Mesenchymal stem cell (in vitro differentiated cells and primary cell): ENCODE measurements around the gene F13A1.

Source experiments
- DNase-seq: peaks from one replicate; pipeline ENCODE4 v3.0.0-alpha.2; 2013
- H2AFZ ChIP-seq: one replicate; pipeline ENCODE4 v1.6.1; 2013; ENCODE audit warnings: low read depth, mild to moderate bottlenecking, control low read depth, inconsistent platforms, low read length, moderate library complexity
- H2AK5ac ChIP-seq: 2 replicates; pipeline ENCODE4 v1.6.1; 2013; ENCODE audit warnings: low read length, moderate library complexity, mild to moderate bottlenecking, inconsistent platforms; ENCODE audit not compliant: severe bottlenecking
- H2BK120ac ChIP-seq: one replicate; pipeline ENCODE4 v1.6.1; 2013; ENCODE audit warnings: low read depth, mild to moderate bottlenecking, inconsistent platforms, low read length, moderate library complexity
- H2BK12ac ChIP-seq, 2 experiments: one replicate each; pipeline ENCODE4 v1.6.1; 2013; ENCODE audit warnings: inconsistent platforms in 2 of 2, low read length in 2 of 2, mild to moderate bottlenecking in 2 of 2, moderate library complexity in 2 of 2, control low read depth in 1 of 2
- H2BK15ac ChIP-seq: one replicate; pipeline ENCODE4 v1.6.1; 2013; ENCODE audit warnings: mild to moderate bottlenecking, low read depth, inconsistent platforms; ENCODE audit not compliant: poor library complexity, severe bottlenecking
- H2BK5ac ChIP-seq: 2 replicates; pipeline ENCODE4 v1.6.1; 2013; ENCODE audit warnings: low read depth, mild to moderate bottlenecking, low read length, control low read depth, inconsistent platforms; ENCODE audit not compliant: poor library complexity, severe bottlenecking
- H3K14ac ChIP-seq, 2 experiments: one replicate each; pipeline ENCODE4 v1.6.1; 2013; ENCODE audit warnings: inconsistent platforms in 2 of 2, low read length in 2 of 2, control low read depth in 1 of 2, mild to moderate bottlenecking in 1 of 2, moderate library complexity in 1 of 2
- H3K18ac ChIP-seq, 2 experiments: one replicate each; pipeline ENCODE4 v1.6.1; 2013; ENCODE audit warnings: inconsistent platforms in 2 of 2, low read length in 2 of 2, control low read depth in 1 of 2, low read depth in 1 of 2, mild to moderate bottlenecking in 1 of 2
- H3K23ac ChIP-seq, 2 experiments: one replicate each; pipeline ENCODE4 v1.6.1; 2013; ENCODE audit warnings: inconsistent platforms in 2 of 2, low read length in 2 of 2, mild to moderate bottlenecking in 2 of 2, moderate library complexity in 2 of 2, control low read depth in 1 of 2
- H3K27ac ChIP-seq: 2 replicates; pipeline ENCODE4 v1.5.1; 2013; ENCODE audit warnings: mild to moderate bottlenecking, moderate library complexity, low read length, control low read depth, inconsistent platforms; ENCODE audit not compliant: poor library complexity, severe bottlenecking
- H3K27me3 ChIP-seq, 2 experiments: 2 replicates each; pipeline versions ENCODE4 v1.6.1 to v1.7.0; 2013; ENCODE audit warnings: low read length in 2 of 2, mild to moderate bottlenecking in 2 of 2, moderate library complexity in 2 of 2, control low read depth in 1 of 2, inconsistent platforms in 1 of 2; ENCODE audit not compliant: control insufficient read depth in 1 of 2, insufficient read depth in 1 of 2
- H3K36me3 ChIP-seq, 2 experiments: 2 replicates each; pipeline versions ENCODE4 v1.6.1 to v1.7.0; 2013; ENCODE audit warnings: low read length in 2 of 2, control low read depth in 1 of 2, inconsistent platforms in 1 of 2, low read depth in 1 of 2, mild to moderate bottlenecking in 1 of 2; ENCODE audit not compliant: insufficient read depth in 2 of 2, control insufficient read depth in 1 of 2
- H3K4ac ChIP-seq, 2 experiments: one replicate each; pipeline ENCODE4 v1.6.1; 2013; ENCODE audit warnings: inconsistent platforms in 2 of 2, low read length in 2 of 2, mild to moderate bottlenecking in 2 of 2, moderate library complexity in 2 of 2, control low read depth in 1 of 2, low read depth in 1 of 2
- H3K4me1 ChIP-seq: 2 replicates; pipeline ENCODE4 v1.6.1; 2013; ENCODE audit warnings: low read depth, low read length, control low read depth; ENCODE audit not compliant: control insufficient read depth, insufficient read depth
- H3K4me2 ChIP-seq: 2 replicates; pipeline ENCODE4 v1.6.1; 2013; ENCODE audit warnings: low read length, mild to moderate bottlenecking, inconsistent platforms; ENCODE audit not compliant: poor library complexity, severe bottlenecking
- H3K4me3 ChIP-seq, 2 experiments: 2 replicates each; pipeline versions ENCODE4 v1.5.1 to v1.7.0; 2013; ENCODE audit warnings: low read length in 2 of 2, mild to moderate bottlenecking in 2 of 2, control low read depth in 1 of 2, low read depth in 1 of 2; ENCODE audit not compliant: insufficient read depth in 1 of 2
- H3K79me1 ChIP-seq: replicated peaks from 2 replicates; pipeline ENCODE4 v1.6.1; 2013; ENCODE audit warnings: mild to moderate bottlenecking, control low read depth, low read length, inconsistent platforms; ENCODE audit not compliant: poor library complexity, severe bottlenecking
- H3K9ac ChIP-seq: 2 replicates; pipeline ENCODE4 v1.7.0; 2013; ENCODE audit warnings: mild to moderate bottlenecking, low read length, moderate library complexity
- H3K9me3 ChIP-seq: 2 replicates; pipeline ENCODE4 v1.7.0; 2013; ENCODE audit warnings: mild to moderate bottlenecking, low read length; ENCODE audit not compliant: control insufficient read depth
- H4K8ac ChIP-seq: one replicate; pipeline ENCODE4 v1.6.1; 2013; ENCODE audit warnings: inconsistent platforms, mild to moderate bottlenecking, low read length, moderate library complexity
- H4K91ac ChIP-seq: one replicate; pipeline ENCODE4 v1.6.1; 2013; ENCODE audit warnings: mild to moderate bottlenecking, low read length, inconsistent platforms
- WGBS: methylation state at CpG from one replicate; pipeline ENCODE4 v1.1.7; 2013; ENCODE audit warnings: mixed read lengths; 5-methylcytosine and 5-hydroxymethylcytosine counted together

Gene F13A1

GRCh38 chr6:6178795-6179194, 141.7 kb downstream of the F13A1 start:
- Histone ChIP-seq H3K79me1 (no peaks in the 10 kb centered on the region), H3K18ac (no peak overlapping the region), H4K91ac (no peak overlapping the region), H3K36me3 (no peaks in the 10 kb centered on the region), H2BK120ac (no peak overlapping the region), H3K4ac (no peak overlapping the region), H3K4me3 (no peak overlapping the region), H3K27me3 (peaks cover 0 to 54% of the 10 kb centered on the region in 2 experiments), H3K9ac (no peak overlapping the region), H3K23ac (no peak overlapping the region), H2BK15ac (no peak overlapping the region), H4K8ac (no peak overlapping the region), H3K9me3 (no peaks in the 10 kb centered on the region), H3K4me2 (no peak overlapping the region), H3K27ac (no peak overlapping the region), H2AK5ac (no peak overlapping the region), H2BK5ac (no peak overlapping the region), H3K4me1 (no peaks in the 10 kb centered on the region), H3K14ac (no peak overlapping the region), H2AFZ (no peak overlapping the region), H2BK12ac (no peak overlapping the region)
- 85% methylated on average over 6 of the region's 6 CpGs for WGBS
- no peak for DNase-seq

DNA sequence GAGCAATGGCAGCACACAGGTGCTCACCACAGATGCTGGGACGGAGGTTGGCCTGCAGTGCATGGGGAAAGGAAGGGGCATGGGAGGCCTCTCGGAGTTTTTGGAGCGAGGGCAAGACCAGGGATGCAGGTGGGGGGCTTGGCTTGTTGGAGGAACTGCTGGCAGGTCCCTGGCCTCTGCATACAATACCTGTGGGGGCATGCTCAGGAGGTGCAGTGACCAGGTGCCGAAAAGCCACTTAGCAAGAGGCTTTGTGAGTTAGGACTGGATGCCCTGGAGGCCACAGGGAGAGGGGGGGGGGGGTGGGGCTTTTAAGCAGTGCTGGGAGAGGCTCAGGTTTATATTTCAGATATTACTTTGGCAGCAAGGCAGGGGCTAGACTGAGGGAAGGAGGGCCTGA, 142.7 kb downstream of the F13A1 start:
- H2BK15ac ChIP-seq: no peak overlapping the region
- no peaks in the 10 kb centered on the region for H3K9me3 ChIP-seq
- DNase-seq: no peak
- no peak overlapping the region for H2BK5ac ChIP-seq
- no peaks in the 10 kb centered on the region for H3K79me1 ChIP-seq
- H3K18ac ChIP-seq: no peak overlapping the region
- H3K4me3 ChIP-seq: no peak overlapping the region
- H3K27me3 ChIP-seq: peaks cover 0 to 49% of the 10 kb centered on the region in 2 experiments
- no peak overlapping the region for H3K4me2 ChIP-seq
- H2AFZ ChIP-seq: no peak overlapping the region
- H4K8ac ChIP-seq: no peak overlapping the region
- H3K14ac ChIP-seq: no peak overlapping the region
- H3K23ac ChIP-seq: no peak overlapping the region
- no peak overlapping the region for H3K27ac ChIP-seq
- H3K36me3 ChIP-seq: no peaks in the 10 kb centered on the region
- H3K4me1 ChIP-seq: no peaks in the 10 kb centered on the region
- no peak overlapping the region for H4K91ac ChIP-seq
- no peak overlapping the region for H3K4ac ChIP-seq
- no peak overlapping the region for H2BK120ac ChIP-seq
- H2AK5ac ChIP-seq: no peak overlapping the region
- no peak overlapping the region for H2BK12ac ChIP-seq
- 44% methylated on average over 4 of the region's 4 CpGs for WGBS
- no peak overlapping the region for H3K9ac ChIP-seq

GRCh38 chr6:6176586-6177228, 143.8 kb downstream of the F13A1 start:
- Histone ChIP-seq H4K91ac (no peak overlapping the region), H3K14ac (no peak overlapping the region), H2BK12ac (no peak overlapping the region), H2AK5ac (no peak overlapping the region), H3K79me1 (no peaks in the 10 kb centered on the region), H3K36me3 (no peaks in the 10 kb centered on the region), H3K27ac (no peak overlapping the region), H2BK5ac (no peak overlapping the region), H3K4me3 (no peak overlapping the region), H3K27me3 (peaks cover 0 to 50% of the 10 kb centered on the region in 2 experiments), H2BK15ac (no peak overlapping the region), H3K4me2 (no peak overlapping the region), H3K18ac (no peak overlapping the region), H3K23ac (no peak overlapping the region), H4K8ac (no peak overlapping the region), H3K9ac (no peak overlapping the region), H3K4ac (no peak overlapping the region), H2AFZ (no peak overlapping the region), H3K4me1 (no peaks in the 10 kb centered on the region), H3K9me3 (no peaks in the 10 kb centered on the region), H2BK120ac (no peak overlapping the region)
- 74% methylated on average over 8 of the region's 8 CpGs for WGBS
- DNase-seq: no peak

GRCh38 chr6:6176127-6176526, 144.3 kb downstream of the F13A1 start:
- Histone ChIP-seq H3K4me2 (no peak overlapping the region), H3K4me1 (no peaks in the 10 kb centered on the region), H4K91ac (no peak overlapping the region), H3K9ac (no peak overlapping the region), H3K27ac (no peak overlapping the region), H2BK15ac (no peak overlapping the region), H2AK5ac (no peak overlapping the region), H2AFZ (no peak overlapping the region), H2BK5ac (no peak overlapping the region), H3K14ac (no peak overlapping the region), H3K4me3 (no peak overlapping the region), H2BK12ac (no peak overlapping the region), H2BK120ac (no peak overlapping the region), H3K36me3 (no peaks in the 10 kb centered on the region), H3K27me3 (peaks cover 0 to 50% of the 10 kb centered on the region in 2 experiments), H3K23ac (no peak overlapping the region), H3K79me1 (no peaks in the 10 kb centered on the region), H3K4ac (no peak overlapping the region), H3K9me3 (no peaks in the 10 kb centered on the region), H3K18ac (no peak overlapping the region), H4K8ac (no peak overlapping the region)
- no peak for DNase-seq
